HCT116 (cell line): ENCODE measurements around the gene ITIH3. TPM values are rescaled to one million over a fixed set of nuclear protein-coding genes. Genes with fewer than 3 reads are reported as not detected.

Source experiments
- ATAC-seq: fragments of 200-7000 bp; cut with Tn5 transposase; 2 replicates; pipeline ENCODE4 v1.9.1; 2020; ENCODE audit warnings: mild to moderate bottlenecking, moderate library complexity
- BruUV-seq: library from RNA; stranded (reverse); fragments of 400-500 nt; replicated peaks from 2 replicates; lab custom pipeline; 2021; lab: Mats Ljungman, UMichigan
- CTCF ChIA-PET: fragments of 300-600 bp; sonication (Branson Sonifier 250); formaldehyde crosslinking; loops from one replicate; lab custom pipeline; 2021; ENCODE audit warnings: antibody characterized with exemption; lab: Charles Lee
- POLR2A ChIA-PET: fragments of 300-600, 350-600 bp; sonication (Branson Sonifier 250); formaldehyde crosslinking; loops from one replicate; lab custom pipeline; 2021; ENCODE audit warnings: antibody characterized with exemption; lab: Charles Lee
- RAD21 ChIA-PET, 2 experiments: fragments of 300-600 bp; sonication (Branson Sonifier 250); formaldehyde crosslinking; loops; one replicate each; lab custom pipeline; 2023; ENCODE audit warnings: low total read pairs in 2 of 2; ENCODE audit not compliant: uncharacterized antibody in 2 of 2, unreplicated experiment in 2 of 2, low non-redundant PET in 1 of 2; lab: Charles Lee
- DNase-seq: peaks from one replicate; pipeline ENCODE4 v3.0.0-alpha.2; 2010; ENCODE audit warnings: low read depth, low spot score
- H2AFZ ChIP-seq: fragments of 200-600 bp; shearing (Covaris generic), sonication (generic); 2 replicates; pipeline ENCODE4 v1.6.1; 2017; ENCODE audit warnings: low read depth, mixed run types, mixed read lengths, antibody characterized with exemption, low read length; ENCODE audit not compliant: poor library complexity, severe bottlenecking
- H3K27ac ChIP-seq: 2 replicates; pipeline ENCODE4 v1.5.1; 2012; ENCODE audit warnings: low read depth, low read length
- H3K27me3 ChIP-seq: fragments of 200-600 bp; sonication (generic); 2 replicates; pipeline ENCODE4 v1.6.1; 2016; ENCODE audit warnings: mixed run types, low read length, mixed read lengths; ENCODE audit not compliant: insufficient read depth
- H3K36me3 ChIP-seq, 2 experiments: fragments of 200-500 bp in 1 of 2; fragments of 200-600 bp in 1 of 2; sonication (Bioruptor generic) in 1 of 2; sonication (generic) in 1 of 2; 2 replicates each; pipeline versions ENCODE4 v1.5.1 to v1.6.1; 2014 to 2016; ENCODE audit warnings: low read length in 2 of 2, inconsistent platforms in 1 of 2, mixed read lengths in 1 of 2, mixed run types in 1 of 2; ENCODE audit not compliant: insufficient read depth in 2 of 2, control insufficient read depth in 1 of 2
- H3K4me1 ChIP-seq, 2 experiments: fragments of 200-600 bp in 1 of 2; sonication (generic) in 1 of 2; 2 replicates each; pipeline versions ENCODE4 v1.5.1 to v1.6.1; 2012 to 2017; ENCODE audit warnings: low read length in 2 of 2, inconsistent platforms in 1 of 2, mild to moderate bottlenecking in 1 of 2, mixed read lengths in 1 of 2, mixed run types in 1 of 2, moderate library complexity in 1 of 2; ENCODE audit not compliant: insufficient read depth in 2 of 2, control insufficient read depth in 1 of 2
- H3K4me2 ChIP-seq: fragments of 200-600 bp; sonication (generic); 2 replicates; pipeline ENCODE4 v1.6.1; 2017; ENCODE audit warnings: mixed run types, low read length, mixed read lengths
- H3K4me3 ChIP-seq, 2 experiments: fragments of 200-600 bp in 1 of 2; sonication (generic) in 1 of 2; replicated peaks in 1 of 2; 2 replicates each; pipeline ENCODE4 v1.5.1; 2011 to 2016; ENCODE audit warnings: low read length in 2 of 2, control low read depth in 1 of 2, low read depth in 1 of 2, mild to moderate bottlenecking in 1 of 2, mixed read lengths in 1 of 2, mixed run types in 1 of 2
- H3K79me2 ChIP-seq: fragments of 200-600 bp; sonication (generic); 2 replicates; pipeline ENCODE4 v1.6.1; 2017; ENCODE audit warnings: mild to moderate bottlenecking, mixed run types, low read length, moderate library complexity, mixed read lengths; ENCODE audit not compliant: insufficient read depth
- H3K9ac ChIP-seq: fragments of 200-600 bp; sonication (generic); 2 replicates; pipeline ENCODE4 v1.6.1; 2016; ENCODE audit warnings: low read length, mixed read lengths
- H3K9me2 ChIP-seq: fragments of 200-600 bp; sonication (generic), shearing (Covaris generic); 2 replicates; pipeline ENCODE4 v1.6.1; 2017; ENCODE audit warnings: mixed run types, mild to moderate bottlenecking, moderate library complexity; ENCODE audit not compliant: insufficient read depth
- H3K9me3 ChIP-seq, 2 experiments: fragments of 200-500 bp in 1 of 2; fragments of 200-600 bp in 1 of 2; sonication (Bioruptor generic) in 1 of 2; sonication (generic) in 1 of 2; 2 replicates each; pipeline ENCODE4 v1.6.1; 2014 to 2017; ENCODE audit warnings: low read length in 2 of 2, mixed read lengths in 2 of 2, inconsistent platforms in 1 of 2, low read depth in 1 of 2, mild to moderate bottlenecking in 1 of 2, mixed run types in 1 of 2, moderate library complexity in 1 of 2; ENCODE audit not compliant: control insufficient read depth in 1 of 2, insufficient read depth in 1 of 2
- H4K20me1 ChIP-seq: fragments of 200-600 bp; sonication (generic), shearing (Covaris generic); 2 replicates; pipeline ENCODE4 v1.6.1; 2017; ENCODE audit warnings: mixed run types, mild to moderate bottlenecking, moderate library complexity; ENCODE audit not compliant: insufficient read depth
- CBX3 ChIP-seq: IDR thresholded peaks from 2 replicates; pipeline ENCODE4 v1.6.1; 2012; ENCODE audit warnings: low read depth
- CEBPB ChIP-seq: IDR thresholded peaks from 2 replicates; pipeline ENCODE4 v1.6.1; 2012; ENCODE audit warnings: low read depth
- EGR1 ChIP-seq: IDR thresholded peaks from 2 replicates; pipeline ENCODE4 v1.6.1; 2012; ENCODE audit warnings: low read depth
- ELF1 ChIP-seq: IDR thresholded peaks from 2 replicates; pipeline ENCODE4 v1.6.1; 2012; ENCODE audit warnings: low read depth, borderline replicate concordance
- EZH2 ChIP-seq: fragments of 200-600 bp; sonication (generic); IDR thresholded peaks from 2 replicates; pipeline ENCODE4 v1.6.1; 2017; ENCODE audit warnings: antibody characterized with exemption, mixed run types
- EZH2phosphoT487 ChIP-seq: fragments of 200-600 bp; IDR thresholded peaks from 2 replicates; pipeline ENCODE4 v1.6.1; 2018; ENCODE audit warnings: antibody characterized with exemption, borderline replicate concordance
- FOSL1 ChIP-seq: IDR thresholded peaks from 2 replicates; pipeline ENCODE4 v1.6.1; 2012; ENCODE audit warnings: low read depth
- JUND ChIP-seq: IDR thresholded peaks from 2 replicates; pipeline ENCODE4 v1.6.1; 2012
- POLR2A ChIP-seq: IDR thresholded peaks from 2 replicates; pipeline ENCODE4 v1.7.0; 2011; ENCODE audit warnings: borderline replicate concordance; ENCODE audit not compliant: insufficient read depth, insufficient read length; ENCODE audit errors: extremely low read depth
- RAD21 ChIP-seq: IDR thresholded peaks from 2 replicates; pipeline ENCODE4 v1.6.1; 2012; ENCODE audit warnings: low read depth, mild to moderate bottlenecking
- SIN3A ChIP-seq: IDR thresholded peaks from 2 replicates; pipeline ENCODE4 v1.6.1; 2012; ENCODE audit warnings: low read depth
- SRF ChIP-seq: IDR thresholded peaks from 2 replicates; pipeline ENCODE4 v1.6.1; 2012; ENCODE audit warnings: low read depth
- YY1 ChIP-seq: IDR thresholded peaks from 2 replicates; pipeline ENCODE4 v1.6.1; 2011; ENCODE audit warnings: low read length, low read depth, moderate library complexity, mild to moderate bottlenecking; ENCODE audit not compliant: insufficient replicate concordance; ENCODE audit errors: extremely low read depth
- ZFX ChIP-seq: fragments of 450-650 bp; IDR thresholded peaks from 2 replicates; pipeline ENCODE4 v1.6.1; 2017
- ZNF274 ChIP-seq: fragments of 200-500 bp; sonication (Bioruptor generic); IDR thresholded peaks from 2 replicates; pipeline ENCODE4 v1.6.1; 2014; ENCODE audit warnings: mild to moderate bottlenecking, low read depth, low read length, inconsistent platforms
- intact Hi-C: fragments of 100-400 bp; cut with micrococcal nuclease; formaldehyde crosslinking; loops from 2 replicates; pipeline ENCODE4 v1.10.0; 2022
- total RNA-seq: library from RNA; stranded (reverse); gene quantifications from one replicate; pipeline ENCODE4 v1.2.1, GENCODE V29; 2021; ENCODE audit not compliant: unreplicated experiment
- TF ChIP-seq, protein P1 (sequence below), 3 experiments: fragments of 200-600 bp in 1 of 3; sonication (generic) in 1 of 3; IDR thresholded peaks in 2 of 3; conservative IDR thresholded peaks in 1 of 3; 2 replicates each; pipeline ENCODE4 v1.5.1; 2012 to 2017; ENCODE audit warnings: low read depth in 2 of 3, low read length in 2 of 3, antibody characterized with exemption in 1 of 3, borderline replicate concordance in 1 of 3, control low read depth in 1 of 3, mild to moderate bottlenecking in 1 of 3, mixed read lengths in 1 of 3, mixed run types in 1 of 3, moderate library complexity in 1 of 3; ENCODE audit not compliant: insufficient read depth in 1 of 3
- TF ChIP-seq, protein P2 (sequence below): IDR thresholded peaks from 2 replicates; pipeline ENCODE4 v1.6.1; 2012
- TF ChIP-seq, protein P3 (sequence below): IDR thresholded peaks from 2 replicates; pipeline ENCODE4 v1.6.1; 2012; ENCODE audit warnings: low read depth
- TF ChIP-seq, protein P4 (sequence below): IDR thresholded peaks from 2 replicates; pipeline ENCODE4 v1.6.1; 2011; ENCODE audit warnings: mild to moderate bottlenecking, low read length, moderate library complexity; ENCODE audit not compliant: insufficient replicate concordance; ENCODE audit errors: extremely low read depth

ITIH3 gene
- total RNA-seq, 1 experiment from 2014 or later = 0.44 TPM

DNA sequence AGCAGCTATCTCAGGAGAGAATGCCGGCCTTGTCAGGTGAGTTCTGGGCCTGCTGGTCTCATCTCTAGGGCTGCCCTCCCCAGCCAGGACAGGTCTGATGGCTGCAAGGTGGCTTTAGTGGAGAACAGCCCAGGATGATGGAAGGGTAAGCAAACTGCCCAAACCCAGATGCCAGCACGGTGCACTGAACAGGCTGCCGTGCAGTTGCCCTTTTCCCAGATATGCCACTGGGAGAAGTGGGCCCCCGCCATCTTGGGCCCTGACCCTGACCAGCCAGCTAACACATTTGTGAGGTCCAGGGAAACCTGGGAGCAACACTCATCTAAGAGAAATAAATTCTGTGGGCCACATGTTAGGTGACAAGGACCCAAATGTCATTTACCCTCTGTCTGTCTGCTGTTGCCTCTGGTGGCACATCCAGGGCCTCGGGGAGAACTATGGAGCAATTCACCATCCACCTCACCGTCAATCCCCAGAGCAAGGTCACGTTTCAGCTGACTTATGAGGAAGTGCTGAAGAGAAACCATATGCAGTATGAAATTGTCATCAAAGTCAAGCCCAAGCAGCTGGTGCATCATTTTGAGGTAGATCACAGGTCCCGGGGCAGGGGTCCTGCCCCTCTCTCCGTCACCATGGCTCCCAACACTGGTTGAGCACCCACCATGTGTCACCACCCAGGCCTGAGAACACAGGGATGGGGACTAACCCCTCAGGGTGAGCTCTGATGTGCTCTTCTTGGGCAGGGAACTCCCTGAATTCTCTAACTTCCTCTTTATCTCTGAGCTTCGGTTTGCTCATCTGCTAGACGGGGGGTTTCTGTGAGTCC is 15.4 kb upstream of the ITIH3 start:
- BruUV-seq = no TSS peak

More for the DNA sequence above, 15.4 kb upstream of the ITIH3 start:
- ChIA-PET RAD21 (no interaction called here), POLR2A (no interaction called here)
- no peak overlapping the region for H3K4me3 ChIP-seq
- no peak overlapping the region for H3K27ac ChIP-seq
- no peaks in the 10 kb centered on the region for H3K36me3 ChIP-seq
- no peaks in the 10 kb centered on the region for H4K20me1 ChIP-seq
- H3K27me3 ChIP-seq = peaks cover 30% of the 10 kb centered on the region
- H3K4me1 ChIP-seq = peaks cover 0 to 8% of the 10 kb centered on the region in 2 experiments; a peak in 1 of 4 replicates
- no peak overlapping the region for H3K9ac ChIP-seq
- TF ChIP-seq ELF1 = no peak
- TF ChIP-seq, protein P1, sequence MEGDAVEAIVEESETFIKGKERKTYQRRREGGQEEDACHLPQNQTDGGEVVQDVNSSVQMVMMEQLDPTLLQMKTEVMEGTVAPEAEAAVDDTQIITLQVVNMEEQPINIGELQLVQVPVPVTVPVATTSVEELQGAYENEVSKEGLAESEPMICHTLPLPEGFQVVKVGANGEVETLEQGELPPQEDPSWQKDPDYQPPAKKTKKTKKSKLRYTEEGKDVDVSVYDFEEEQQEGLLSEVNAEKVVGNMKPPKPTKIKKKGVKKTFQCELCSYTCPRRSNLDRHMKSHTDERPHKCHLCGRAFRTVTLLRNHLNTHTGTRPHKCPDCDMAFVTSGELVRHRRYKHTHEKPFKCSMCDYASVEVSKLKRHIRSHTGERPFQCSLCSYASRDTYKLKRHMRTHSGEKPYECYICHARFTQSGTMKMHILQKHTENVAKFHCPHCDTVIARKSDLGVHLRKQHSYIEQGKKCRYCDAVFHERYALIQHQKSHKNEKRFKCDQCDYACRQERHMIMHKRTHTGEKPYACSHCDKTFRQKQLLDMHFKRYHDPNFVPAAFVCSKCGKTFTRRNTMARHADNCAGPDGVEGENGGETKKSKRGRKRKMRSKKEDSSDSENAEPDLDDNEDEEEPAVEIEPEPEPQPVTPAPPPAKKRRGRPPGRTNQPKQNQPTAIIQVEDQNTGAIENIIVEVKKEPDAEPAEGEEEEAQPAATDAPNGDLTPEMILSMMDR (IDR thresholded peaks at IDR 0.05 in 2 of 3, conservative IDR thresholded peaks at IDR 0.05 in 1 of 3; ENCODE audit: borderline replicate concordance in 1 of 3, insufficient read depth in 1 of 3, low read depth in 2 of 3, low read length in 2 of 3) = no peak
- TF ChIP-seq EGR1 = no peak
- TF ChIP-seq CBX3 = no peak
- no peak for TF ChIP-seq POLR2A
- no peak for TF ChIP-seq SRF
- no peak for TF ChIP-seq EZH2phosphoT487
- TF ChIP-seq, protein P2, sequence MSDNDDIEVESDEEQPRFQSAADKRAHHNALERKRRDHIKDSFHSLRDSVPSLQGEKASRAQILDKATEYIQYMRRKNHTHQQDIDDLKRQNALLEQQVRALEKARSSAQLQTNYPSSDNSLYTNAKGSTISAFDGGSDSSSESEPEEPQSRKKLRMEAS = no peak
- TF ChIP-seq SIN3A = no peak
- TF ChIP-seq, protein P3, sequence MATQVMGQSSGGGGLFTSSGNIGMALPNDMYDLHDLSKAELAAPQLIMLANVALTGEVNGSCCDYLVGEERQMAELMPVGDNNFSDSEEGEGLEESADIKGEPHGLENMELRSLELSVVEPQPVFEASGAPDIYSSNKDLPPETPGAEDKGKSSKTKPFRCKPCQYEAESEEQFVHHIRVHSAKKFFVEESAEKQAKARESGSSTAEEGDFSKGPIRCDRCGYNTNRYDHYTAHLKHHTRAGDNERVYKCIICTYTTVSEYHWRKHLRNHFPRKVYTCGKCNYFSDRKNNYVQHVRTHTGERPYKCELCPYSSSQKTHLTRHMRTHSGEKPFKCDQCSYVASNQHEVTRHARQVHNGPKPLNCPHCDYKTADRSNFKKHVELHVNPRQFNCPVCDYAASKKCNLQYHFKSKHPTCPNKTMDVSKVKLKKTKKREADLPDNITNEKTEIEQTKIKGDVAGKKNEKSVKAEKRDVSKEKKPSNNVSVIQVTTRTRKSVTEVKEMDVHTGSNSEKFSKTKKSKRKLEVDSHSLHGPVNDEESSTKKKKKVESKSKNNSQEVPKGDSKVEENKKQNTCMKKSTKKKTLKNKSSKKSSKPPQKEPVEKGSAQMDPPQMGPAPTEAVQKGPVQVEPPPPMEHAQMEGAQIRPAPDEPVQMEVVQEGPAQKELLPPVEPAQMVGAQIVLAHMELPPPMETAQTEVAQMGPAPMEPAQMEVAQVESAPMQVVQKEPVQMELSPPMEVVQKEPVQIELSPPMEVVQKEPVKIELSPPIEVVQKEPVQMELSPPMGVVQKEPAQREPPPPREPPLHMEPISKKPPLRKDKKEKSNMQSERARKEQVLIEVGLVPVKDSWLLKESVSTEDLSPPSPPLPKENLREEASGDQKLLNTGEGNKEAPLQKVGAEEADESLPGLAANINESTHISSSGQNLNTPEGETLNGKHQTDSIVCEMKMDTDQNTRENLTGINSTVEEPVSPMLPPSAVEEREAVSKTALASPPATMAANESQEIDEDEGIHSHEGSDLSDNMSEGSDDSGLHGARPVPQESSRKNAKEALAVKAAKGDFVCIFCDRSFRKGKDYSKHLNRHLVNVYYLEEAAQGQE = no peak
- TF ChIP-seq ZFX = no peak
- no peak for TF ChIP-seq FOSL1
- TF ChIP-seq JUND = no peak
- no peak for TF ChIP-seq RAD21
- no peak for TF ChIP-seq ZNF274
- TF ChIP-seq YY1 = no peak
- TF ChIP-seq EZH2 = no peak
- TF ChIP-seq CEBPB = no peak
- TF ChIP-seq, protein P4, sequence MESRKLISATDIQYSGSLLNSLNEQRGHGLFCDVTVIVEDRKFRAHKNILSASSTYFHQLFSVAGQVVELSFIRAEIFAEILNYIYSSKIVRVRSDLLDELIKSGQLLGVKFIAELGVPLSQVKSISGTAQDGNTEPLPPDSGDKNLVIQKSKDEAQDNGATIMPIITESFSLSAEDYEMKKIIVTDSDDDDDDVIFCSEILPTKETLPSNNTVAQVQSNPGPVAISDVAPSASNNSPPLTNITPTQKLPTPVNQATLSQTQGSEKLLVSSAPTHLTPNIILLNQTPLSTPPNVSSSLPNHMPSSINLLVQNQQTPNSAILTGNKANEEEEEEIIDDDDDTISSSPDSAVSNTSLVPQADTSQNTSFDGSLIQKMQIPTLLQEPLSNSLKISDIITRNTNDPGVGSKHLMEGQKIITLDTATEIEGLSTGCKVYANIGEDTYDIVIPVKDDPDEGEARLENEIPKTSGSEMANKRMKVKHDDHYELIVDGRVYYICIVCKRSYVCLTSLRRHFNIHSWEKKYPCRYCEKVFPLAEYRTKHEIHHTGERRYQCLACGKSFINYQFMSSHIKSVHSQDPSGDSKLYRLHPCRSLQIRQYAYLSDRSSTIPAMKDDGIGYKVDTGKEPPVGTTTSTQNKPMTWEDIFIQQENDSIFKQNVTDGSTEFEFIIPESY = no peak
- TF ChIP-seq, all 23 proteins: peak for 0
- DNase-seq = no peak
- Histone ChIP-seq H3K9me2 (no peaks in the 10 kb centered on the region), H3K79me2 (no peaks in the 10 kb centered on the region), H3K4me2 (no peak overlapping the region), H2AFZ (no peak overlapping the region), H3K9me3 (no peaks in the 10 kb centered on the region)
- intact Hi-C loops = no loop called here
- no peak for ATAC-seq
- CTCF ChIA-PET = interaction anchor here (0.8 kb wide), 2 partner anchors 42 to 367 kb away, joined by 3 read pairs; no protein-coding TSS in a partner anchor
